ENCODE data around the gene IQSEC3.

The IQSEC3 gene

GRCh38 chr12:163406-163986 lies 96.9 kb downstream of the IQSEC3 start:
- no peak for DNase-seq (ENCODE audit: low spot score)
- no peak overlapping the region for H3K27ac ChIP-seq (ENCODE audit: poor library complexity, severe bottlenecking)

GRCh38 chr12:164207-164606 lies 97.6 kb downstream of the IQSEC3 start:
- H3K27me3 ChIP-seq (ENCODE audit: insufficient read depth, poor library complexity, severe bottlenecking): no peaks in the 10 kb centered on the region
- no peaks in the 10 kb centered on the region for H3K36me3 ChIP-seq (ENCODE audit: low read depth)
- H3K4me1 ChIP-seq (ENCODE audit: insufficient read depth, poor library complexity, severe bottlenecking): no peaks in the 10 kb centered on the region
- H3K27ac ChIP-seq (ENCODE audit: poor library complexity, severe bottlenecking): no peak overlapping the region
- no peak for ATAC-seq (ENCODE audit: low read depth)
- DNase-seq (ENCODE audit: low spot score): no peak
- no peak for TF ChIP-seq CTCF (IDR thresholded peaks at IDR 0.05; ENCODE audit: poor library complexity, severe bottlenecking)
- no peak overlapping the region for H3K4me3 ChIP-seq (ENCODE audit: severe bottlenecking)
- H3K9me3 ChIP-seq (ENCODE audit: severe bottlenecking): no peaks in the 10 kb centered on the region

More at GRCh38 chr12:163406-163986, 96.9 kb downstream of the IQSEC3 start:
- no peak for ATAC-seq (ENCODE audit: low read depth)
- no peak overlapping the region for H3K4me3 ChIP-seq (ENCODE audit: severe bottlenecking)
- no peaks in the 10 kb centered on the region for H3K27me3 ChIP-seq (ENCODE audit: insufficient read depth, poor library complexity, severe bottlenecking)
- TF ChIP-seq CTCF (IDR thresholded peaks at IDR 0.05; ENCODE audit: poor library complexity, severe bottlenecking): no peak
- H3K36me3 ChIP-seq (ENCODE audit: low read depth): no peaks in the 10 kb centered on the region
- H3K4me1 ChIP-seq (ENCODE audit: insufficient read depth, poor library complexity, severe bottlenecking): no peaks in the 10 kb centered on the region
- H3K9me3 ChIP-seq (ENCODE audit: severe bottlenecking): no peaks in the 10 kb centered on the region

GRCh38 chr12:165862-166368 lies 99.3 kb downstream of the IQSEC3 start:
- no peak for TF ChIP-seq CTCF (IDR thresholded peaks at IDR 0.05; ENCODE audit: poor library complexity, severe bottlenecking)
- Histone ChIP-seq H3K36me3 (ENCODE audit: low read depth) (no peaks in the 10 kb centered on the region), H3K9me3 (ENCODE audit: severe bottlenecking) (no peaks in the 10 kb centered on the region), H3K27ac (ENCODE audit: poor library complexity, severe bottlenecking) (no peak overlapping the region), H3K27me3 (ENCODE audit: insufficient read depth, poor library complexity, severe bottlenecking) (no peaks in the 10 kb centered on the region), H3K4me3 (ENCODE audit: severe bottlenecking) (no peak overlapping the region), H3K4me1 (ENCODE audit: insufficient read depth, poor library complexity, severe bottlenecking) (no peaks in the 10 kb centered on the region)
- no peak for ATAC-seq (ENCODE audit: low read depth)
- DNase-seq (ENCODE audit: low spot score): no peak

GRCh38 chr12:166425-167075 lies 100.0 kb downstream of the IQSEC3 start:
- DNase-seq (ENCODE audit: low spot score): no peak
- TF ChIP-seq CTCF (IDR thresholded peaks at IDR 0.05; ENCODE audit: poor library complexity, severe bottlenecking): no peak
- no peaks in the 10 kb centered on the region for H3K36me3 ChIP-seq (ENCODE audit: low read depth)
- H3K27me3 ChIP-seq (ENCODE audit: insufficient read depth, poor library complexity, severe bottlenecking): no peaks in the 10 kb centered on the region
- no peak overlapping the region for H3K27ac ChIP-seq (ENCODE audit: poor library complexity, severe bottlenecking)
- no peaks in the 10 kb centered on the region for H3K9me3 ChIP-seq (ENCODE audit: severe bottlenecking)
- no peak for ATAC-seq (ENCODE audit: low read depth)
- no peak overlapping the region for H3K4me3 ChIP-seq (ENCODE audit: severe bottlenecking)
- no peaks in the 10 kb centered on the region for H3K4me1 ChIP-seq (ENCODE audit: insufficient read depth, poor library complexity, severe bottlenecking)

Measured in RWPE2 (cell line).